MM.1S (cell line): ENCODE measurements around the gene TXNDC9.

Experiments
- DNase-seq: peaks from one replicate; pipeline ENCODE4 v3.0.0-alpha.2; 2015
- H2AFZ ChIP-seq: fragments of 300-600 bp; sonication (generic); 2 replicates; pipeline ENCODE4 v1.6.0; 2016; ENCODE audit warnings: antibody characterized with exemption, low read length
- H3F3A ChIP-seq: fragments of 300-600 bp; sonication (generic); 2 replicates; pipeline ENCODE4 v1.6.1; 2016; ENCODE audit warnings: mild to moderate bottlenecking, antibody characterized with exemption, low read length, moderate library complexity, mixed read lengths; ENCODE audit not compliant: insufficient read depth
- H3K27ac ChIP-seq: fragments of 300-600 bp; sonication (generic); 2 replicates; pipeline ENCODE4 v1.5.1; 2016; ENCODE audit warnings: mild to moderate bottlenecking, low read length
- H3K27me3 ChIP-seq: fragments of 300-600 bp; sonication (generic); replicated peaks from 2 replicates; pipeline ENCODE4 v1.6.0; 2016; ENCODE audit warnings: low read length; ENCODE audit not compliant: insufficient read depth
- H3K36me3 ChIP-seq: fragments of 300-600 bp; sonication (generic); replicated peaks from 2 replicates; pipeline ENCODE4 v1.6.1; 2016; ENCODE audit warnings: mild to moderate bottlenecking, low read length, mixed read lengths; ENCODE audit not compliant: insufficient read depth
- H3K4me1 ChIP-seq: fragments of 300-600 bp; sonication (generic); 2 replicates; pipeline ENCODE4 v1.6.1; 2016; ENCODE audit warnings: low read length, mixed read lengths
- H3K4me2 ChIP-seq: fragments of 300-600 bp; sonication (generic); 2 replicates; pipeline ENCODE4 v1.6.0; 2016; ENCODE audit warnings: low read depth, low read length
- H3K4me3 ChIP-seq: fragments of 300-600 bp; sonication (generic); 2 replicates; pipeline ENCODE4 v1.5.1; 2016; ENCODE audit warnings: low read length, mixed read lengths
- H3K79me2 ChIP-seq: fragments of 300-600 bp; sonication (generic); 2 replicates; pipeline ENCODE4 v1.6.1; 2016; ENCODE audit warnings: mixed run types, low read length, mixed read lengths
- H3K9ac ChIP-seq: fragments of 300-600 bp; sonication (generic); 2 replicates; pipeline ENCODE4 v1.6.1; 2016; ENCODE audit warnings: low read length, mixed read lengths
- H3K9me2 ChIP-seq: fragments of 300-600 bp; sonication (generic); replicated peaks from 2 replicates; pipeline ENCODE4 v1.6.1; 2016; ENCODE audit warnings: mild to moderate bottlenecking, low read length, mixed read lengths; ENCODE audit not compliant: insufficient read depth
- H3K9me3 ChIP-seq: fragments of 300-600 bp; sonication (generic); replicated peaks from 2 replicates; pipeline ENCODE4 v1.6.1; 2016; ENCODE audit warnings: mild to moderate bottlenecking, low read length, mixed read lengths; ENCODE audit not compliant: insufficient read depth
- H4K20me1 ChIP-seq: fragments of 300-600 bp; sonication (generic); 2 replicates; pipeline ENCODE4 v1.6.1; 2016; ENCODE audit warnings: mild to moderate bottlenecking, low read length, moderate library complexity, mixed read lengths; ENCODE audit not compliant: insufficient read depth
- CTCF ChIP-seq: fragments of 300-600 bp; sonication (generic); IDR thresholded peaks from 2 replicates; pipeline ENCODE4 v1.5.1; 2016; ENCODE audit warnings: antibody characterized with exemption, low read length, mixed read lengths
- EZH2 ChIP-seq: fragments of 300-600 bp; sonication (generic); optimal IDR thresholded peaks from 2 replicates; pipeline ENCODE3; 2017; ENCODE audit warnings: low read depth, mild to moderate bottlenecking, antibody characterized with exemption, low read length, mixed read lengths
- EZH2phosphoT487 ChIP-seq: fragments of 300-600 bp; sonication (generic); IDR thresholded peaks from 2 replicates; pipeline ENCODE4 v1.6.1; 2018; ENCODE audit warnings: antibody characterized with exemption, low read length

TXNDC9 gene

GRCh38 chr2:99299580-99299979, 36.6 kb downstream of the TXNDC9 start:
- H4K20me1 ChIP-seq = no peaks in the 10 kb centered on the region
- no peaks in the 10 kb centered on the region for H3K79me2 ChIP-seq
- no peak overlapping the region for H3K9ac ChIP-seq
- no peaks in the 10 kb centered on the region for H3K9me3 ChIP-seq
- H3K27ac ChIP-seq = no peak overlapping the region
- no peak for DNase-seq
- no peak overlapping the region for H3K4me3 ChIP-seq
- no peak for TF ChIP-seq CTCF
- no peak for TF ChIP-seq EZH2phosphoT487
- no peak for TF ChIP-seq EZH2
- no peaks in the 10 kb centered on the region for H3K36me3 ChIP-seq
- H3F3A ChIP-seq = no peaks in the 10 kb centered on the region
- H3K4me1 ChIP-seq = no peaks in the 10 kb centered on the region
- H2AFZ ChIP-seq = no peak overlapping the region
- no peak overlapping the region for H3K4me2 ChIP-seq
- no peaks in the 10 kb centered on the region for H3K27me3 ChIP-seq
- H3K9me2 ChIP-seq = no peaks in the 10 kb centered on the region

GRCh38 chr2:99297994-99298393, 38.1 kb downstream of the TXNDC9 start:
- Histone ChIP-seq H3K9me2 (no peaks in the 10 kb centered on the region), H3F3A (no peaks in the 10 kb centered on the region), H3K27ac (no peak overlapping the region), H3K9ac (no peak overlapping the region), H3K4me2 (no peak overlapping the region), H3K79me2 (no peaks in the 10 kb centered on the region), H3K9me3 (no peaks in the 10 kb centered on the region), H3K4me1 (no peaks in the 10 kb centered on the region), H3K36me3 (no peaks in the 10 kb centered on the region), H3K4me3 (no peak overlapping the region), H3K27me3 (no peaks in the 10 kb centered on the region), H4K20me1 (no peaks in the 10 kb centered on the region), H2AFZ (no peak overlapping the region)
- TF ChIP-seq EZH2 (no peak), EZH2phosphoT487 (no peak), CTCF (no peak)
- DNase-seq = no peak

DNA sequence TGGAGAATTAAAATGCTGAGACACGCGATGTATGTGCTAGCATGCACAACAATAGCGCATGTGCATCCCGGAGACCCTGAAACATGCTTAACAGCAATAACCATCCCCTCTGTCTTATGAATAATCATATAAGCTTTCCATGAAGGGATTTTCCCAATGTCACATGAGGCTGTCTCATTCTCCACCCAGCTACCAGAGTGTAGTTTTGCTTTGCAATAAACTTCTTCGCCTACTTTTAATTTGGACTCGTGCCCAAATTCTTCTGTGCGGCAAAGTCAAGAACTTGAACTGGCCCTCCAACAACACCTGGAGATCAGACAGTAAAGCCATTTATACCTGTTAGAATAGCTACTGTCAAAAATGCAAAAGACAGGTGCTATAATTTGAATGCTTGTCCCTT, 50.6 kb downstream of the TXNDC9 start:
- Histone ChIP-seq H3K36me3 (no peaks in the 10 kb centered on the region), H3K27ac (no peak overlapping the region), H3K9me3 (no peaks in the 10 kb centered on the region), H3F3A (no peaks in the 10 kb centered on the region), H3K4me1 (no peaks in the 10 kb centered on the region), H3K4me3 (no peak overlapping the region), H3K27me3 (no peaks in the 10 kb centered on the region), H4K20me1 (no peaks in the 10 kb centered on the region), H3K9me2 (no peaks in the 10 kb centered on the region), H3K4me2 (no peak overlapping the region), H3K9ac (no peak overlapping the region), H3K79me2 (no peaks in the 10 kb centered on the region), H2AFZ (no peak overlapping the region)
- TF ChIP-seq EZH2 (no peak), CTCF (no peak), EZH2phosphoT487 (no peak)
- DNase-seq = no peak
